HepG2 (cell line): ENCODE results near the gene CRISPLD2. TPM values are rescaled to one million over a fixed set of nuclear protein-coding genes. Genes with fewer than 3 reads are reported as not detected.

Experiments used
- ATM ChIP-seq: fragments of 450-650 bp; IDR thresholded peaks from 2 replicates; pipeline ENCODE4 v1.7.1; 2017; ENCODE audit warnings: mild to moderate bottlenecking, borderline replicate concordance
- E2F2 ChIP-seq: sonication (generic); formaldehyde crosslinking; IDR thresholded peaks from 2 replicates; pipeline ENCODE4 v1.4.0; 2020; ENCODE audit warnings: missing genetic modification reagents, borderline replicate concordance
- KDM5B ChIP-seq: sonication (generic); formaldehyde crosslinking; IDR thresholded peaks from 2 replicates; pipeline ENCODE4 v1.4.0; 2020; ENCODE audit warnings: missing genetic modification reagents, mild to moderate bottlenecking, borderline replicate concordance
- RNF219 ChIP-seq: sonication (generic); formaldehyde crosslinking; IDR thresholded peaks from 2 replicates; pipeline ENCODE4 v1.5.0; 2020; ENCODE audit warnings: mild to moderate bottlenecking, missing genetic modification reagents
- ZNF138 ChIP-seq: sonication (generic); formaldehyde crosslinking; IDR thresholded peaks from 2 replicates; pipeline ENCODE4 v1.5.0; 2020; ENCODE audit warnings: mild to moderate bottlenecking, low read depth, missing genetic modification reagents
- ZNF251 ChIP-seq: sonication (generic); formaldehyde crosslinking; IDR thresholded peaks from 2 replicates; pipeline ENCODE4 v1.9.0; 2021; ENCODE audit warnings: mild to moderate bottlenecking, missing genetic modification reagents
- ZNF318 ChIP-seq: sonication (generic); formaldehyde crosslinking; IDR thresholded peaks from 2 replicates; pipeline ENCODE4 v1.4.0; 2020; ENCODE audit warnings: mild to moderate bottlenecking, missing genetic modification reagents
- ZNF407 ChIP-seq: sonication (generic); formaldehyde crosslinking; IDR thresholded peaks from one replicate; pipeline ENCODE4 v1.5.1; 2020; ENCODE audit warnings: mild to moderate bottlenecking, missing genetic modification reagents; ENCODE audit errors: not compliant biosample characterization
- polyA plus RNA-seq, 8 experiments: library from polyadenylated mRNA; depleted of rRNA in 3 of 8; stranded (reverse) in 7 of 8; unstranded in 1 of 8; fragments of >200 nt; fragmentation: Illumina TruSeq in 4 of 8; extraction: Trizol in 4 of 8; gene quantifications; 2 replicates each; pipeline versions ENCODE4 v1.2.1 to v1.2.3, GENCODE V29; 2011 to 2016; ENCODE audit warnings: low read depth in 4 of 8, missing spikeins in 1 of 8, mixed read lengths in 1 of 8; ENCODE audit not compliant: insufficient read depth in 1 of 8
- total RNA-seq, 5 experiments: library from RNA; depleted of rRNA; stranded (reverse); fragments of >200 nt; fragmentation: Illumina TruSeq; extraction: Trizol; gene quantifications; 2 replicates each; pipeline ENCODE4 v1.2.3, GENCODE V29; 2016; ENCODE audit warnings: low read depth in 1 of 5

CRISPLD2 gene
- total and polyA plus RNA-seq, 2 of the 13 experiments (the other 11 are each of a cell fraction or from before 2014, with no cell fraction given), result 0.04 to 0.31 TPM

DNA sequence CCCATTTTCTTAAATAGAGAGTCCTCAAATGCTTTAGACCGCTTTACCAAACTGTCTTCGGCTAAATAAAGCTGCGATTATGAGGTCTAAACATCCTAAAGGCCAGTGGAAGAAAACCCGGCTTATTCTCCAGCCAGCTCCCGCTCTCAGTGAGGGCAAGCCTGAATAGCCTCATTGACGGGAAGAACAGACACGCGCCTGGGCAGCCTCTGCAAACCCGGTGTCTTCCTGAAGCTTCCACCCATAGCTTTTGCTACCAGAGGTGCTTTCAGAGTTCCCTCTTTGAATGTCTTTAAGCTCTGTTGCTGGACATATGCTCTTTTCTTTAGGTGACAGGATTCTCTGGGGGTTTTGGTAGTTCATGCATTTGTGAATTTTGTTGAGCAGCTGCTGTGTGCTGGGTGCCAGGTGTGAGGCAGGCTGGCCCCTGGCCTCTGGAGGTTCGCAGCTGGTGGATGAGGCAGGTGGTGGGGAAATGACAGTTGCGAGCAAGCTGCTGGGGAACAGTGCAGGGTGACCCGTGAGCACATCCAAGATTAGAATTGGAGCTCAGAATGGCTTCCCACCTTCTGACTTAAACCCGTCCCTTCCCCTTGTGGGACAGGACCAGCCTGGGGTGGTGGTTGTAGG, 44.7 kb downstream of the CRISPLD2 start (continued):
- TF ChIP-seq ZNF318 (CRISPR knock-in tag) (no peak), ZNF251 (CRISPR knock-in tag) (no peak), ATM (no peak), E2F2 (CRISPR knock-in tag) (no peak), ZNF407 (CRISPR knock-in tag) (no peak), KDM5B (CRISPR knock-in tag) (no peak), ZNF138 (CRISPR knock-in tag) (no peak), RNF219 (CRISPR knock-in tag) (no peak)
